Activated gamma-delta T cell treated with anti-CD3 and anti-CD28 coated beads, Interleukin-2, amount 50 U/mL, for 16 hours (primary cell): Measurements from ENCODE around the gene DLG3.

Experiments
- DNase-seq: peaks from one replicate; pipeline ENCODE4 v3.0.0-alpha.2; 2020; ENCODE audit warnings: low read depth

The DLG3 gene

GRCh38 chrX:70525733-70526132 lies 81.1 kb downstream of the DLG3 start:
- no peak for DNase-seq

- no peak for DNase-seq
Observed at GRCh38 chrX:70527053-70527452, 82.4 kb downstream of the DLG3 start.

- DNase-seq: no peak
Observed at GRCh38 chrX:70527610-70528345, 83.1 kb downstream of the DLG3 start.

GRCh38 chrX:70535198-70535597 lies 90.6 kb downstream of the DLG3 start:
- DNase-seq: no peak

- no peak for DNase-seq
Observed at GRCh38 chrX:70549429-70549828, 104.8 kb downstream of the DLG3 start.

GRCh38 chrX:70552130-70552704 lies 107.6 kb downstream of the DLG3 start:
- no peak for DNase-seq

- no peak for DNase-seq
Observed at GRCh38 chrX:70553516-70553915, 108.9 kb downstream of the DLG3 start.

GRCh38 chrX:70554081-70554480 lies 109.4 kb downstream of the DLG3 start:
- no peak for DNase-seq

- DNase-seq: no peak
Observed at GRCh38 chrX:70554523-70554922, 109.9 kb downstream of the DLG3 start.

- DNase-seq: no peak
Observed at GRCh38 chrX:70554948-70555347, 110.3 kb downstream of the DLG3 start.
